Esophagus squamous epithelium (tissue), 4 donors: ENCODE results near the gene INPP5D.

Source experiments
- POLR2A ChIP-seq, 4 donors: fragments of 450-650 bp; IDR thresholded peaks; one replicate each; pipeline ENCODE4 v1.6.1; 2017; ENCODE audit warnings: antibody characterized with exemption in 4 of 4, mild to moderate bottlenecking in 4 of 4, moderate library complexity in 3 of 4
- TF ChIP-seq, protein P1 (sequence below), 6 experiments: fragments of 450-650 bp in 4 of 6; fragments of 200-600 bp in 2 of 6; sonication (generic) in 2 of 6; IDR thresholded peaks; one replicate each; pipeline ENCODE4 v1.5.1; 2016 to 2019; ENCODE audit warnings: antibody characterized with exemption in 6 of 6, mild to moderate bottlenecking in 4 of 6, moderate library complexity in 4 of 6

DNA sequence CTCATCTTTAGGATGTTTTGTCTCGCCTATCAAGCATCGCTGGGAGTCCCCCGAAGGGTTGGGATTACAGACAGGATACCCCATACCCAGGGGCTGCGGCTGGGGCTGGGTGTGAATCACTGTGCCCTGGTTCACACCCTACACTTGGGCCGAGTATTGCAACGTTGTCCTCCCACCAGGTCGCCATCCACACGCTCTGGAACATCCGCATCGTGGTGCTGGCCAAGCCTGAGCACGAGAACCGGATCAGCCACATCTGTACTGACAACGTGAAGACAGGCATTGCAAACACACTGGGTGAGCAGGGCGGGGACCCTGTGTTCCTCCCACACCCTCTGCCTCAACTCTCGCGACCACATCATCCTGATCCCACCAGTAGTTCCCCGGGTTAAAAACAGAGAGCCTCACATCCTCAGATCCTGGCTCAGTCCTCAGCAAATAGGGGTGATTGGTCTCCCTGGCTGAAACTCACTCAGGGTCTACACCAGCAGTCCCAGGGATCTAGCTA is 104.0 kb downstream of the INPP5D start:
- TF ChIP-seq, protein P1, sequence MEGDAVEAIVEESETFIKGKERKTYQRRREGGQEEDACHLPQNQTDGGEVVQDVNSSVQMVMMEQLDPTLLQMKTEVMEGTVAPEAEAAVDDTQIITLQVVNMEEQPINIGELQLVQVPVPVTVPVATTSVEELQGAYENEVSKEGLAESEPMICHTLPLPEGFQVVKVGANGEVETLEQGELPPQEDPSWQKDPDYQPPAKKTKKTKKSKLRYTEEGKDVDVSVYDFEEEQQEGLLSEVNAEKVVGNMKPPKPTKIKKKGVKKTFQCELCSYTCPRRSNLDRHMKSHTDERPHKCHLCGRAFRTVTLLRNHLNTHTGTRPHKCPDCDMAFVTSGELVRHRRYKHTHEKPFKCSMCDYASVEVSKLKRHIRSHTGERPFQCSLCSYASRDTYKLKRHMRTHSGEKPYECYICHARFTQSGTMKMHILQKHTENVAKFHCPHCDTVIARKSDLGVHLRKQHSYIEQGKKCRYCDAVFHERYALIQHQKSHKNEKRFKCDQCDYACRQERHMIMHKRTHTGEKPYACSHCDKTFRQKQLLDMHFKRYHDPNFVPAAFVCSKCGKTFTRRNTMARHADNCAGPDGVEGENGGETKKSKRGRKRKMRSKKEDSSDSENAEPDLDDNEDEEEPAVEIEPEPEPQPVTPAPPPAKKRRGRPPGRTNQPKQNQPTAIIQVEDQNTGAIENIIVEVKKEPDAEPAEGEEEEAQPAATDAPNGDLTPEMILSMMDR (IDR thresholded peaks at IDR 0.05) = no peak
- TF ChIP-seq POLR2A (IDR thresholded peaks at IDR 0.05) = no peak
